Glutamatergic neuron (in vitro differentiated cells): ENCODE data around the gene STXBP4. TPM values are rescaled to one million over a fixed set of nuclear protein-coding genes. Genes with fewer than 3 reads are reported as not detected.

Experiments
- DNase-seq: peaks from one replicate; pipeline ENCODE4 v3.0.0; 2022
- H3K27ac Mint-ChIP-seq: one replicate; pipeline ENCODE4 v1.8.0; 2020; ENCODE audit warnings: mild to moderate bottlenecking, mixed read lengths, inconsistent platforms; ENCODE audit not compliant: unreplicated experiment
- H3K27me3 Mint-ChIP-seq: one replicate; pipeline ENCODE4 v1.8.0; 2020; ENCODE audit warnings: mild to moderate bottlenecking, moderate library complexity, mixed read lengths, inconsistent platforms; ENCODE audit not compliant: unreplicated experiment
- H3K36me3 Mint-ChIP-seq: one replicate; pipeline ENCODE4 v1.8.0; 2020; ENCODE audit warnings: mild to moderate bottlenecking, mixed read lengths, inconsistent platforms; ENCODE audit not compliant: unreplicated experiment
- H3K4me1 Mint-ChIP-seq: one replicate; pipeline ENCODE4 v1.8.0; 2020; ENCODE audit warnings: mild to moderate bottlenecking, low read depth, mixed read lengths, inconsistent platforms; ENCODE audit not compliant: unreplicated experiment
- H3K4me3 Mint-ChIP-seq: one replicate; pipeline ENCODE4 v1.8.0; 2020; ENCODE audit warnings: mild to moderate bottlenecking, mixed read lengths, inconsistent platforms; ENCODE audit not compliant: unreplicated experiment
- H3K9me3 Mint-ChIP-seq: one replicate; pipeline ENCODE4 v1.8.0; 2020; ENCODE audit warnings: mild to moderate bottlenecking, moderate library complexity, mixed read lengths, inconsistent platforms; ENCODE audit not compliant: unreplicated experiment
- CTCF ChIP-seq: fragments of 200-600 bp; sonication (generic); IDR thresholded peaks from one replicate; pipeline ENCODE4 v1.5.0; 2021; ENCODE audit not compliant: partially characterized antibody, unreplicated experiment
- total RNA-seq: library from RNA; stranded (reverse); fragmentation: NEBNext Ultra II Directional; extraction: Animal tissue kit (Norgen Biotek cat#: 25700); gene quantifications from one replicate; pipeline ENCODE4 v1.2.1, GENCODE V29; 2021; ENCODE audit not compliant: unreplicated experiment

STXBP4 gene
- total RNA-seq, 1 donor from 2014 or later: 17.7 TPM

GRCh38 chr17:55023626-55024025 is 55.1 kb downstream of the STXBP4 start:
- no peak overlapping the region for H3K4me3 Mint-ChIP-seq
- no peaks in the 10 kb centered on the region for H3K36me3 Mint-ChIP-seq
- no peak for TF ChIP-seq CTCF
- H3K4me1 Mint-ChIP-seq: no peaks in the 10 kb centered on the region
- H3K9me3 Mint-ChIP-seq: no peaks in the 10 kb centered on the region
- no peak overlapping the region for H3K27ac Mint-ChIP-seq
- DNase-seq: no peak
- no peaks in the 10 kb centered on the region for H3K27me3 Mint-ChIP-seq

GRCh38 chr17:55037828-55038227 is 69.3 kb downstream of the STXBP4 start:
- H3K4me1 Mint-ChIP-seq: no peaks in the 10 kb centered on the region
- H3K9me3 Mint-ChIP-seq: no peaks in the 10 kb centered on the region
- H3K4me3 Mint-ChIP-seq: no peak overlapping the region
- no peaks in the 10 kb centered on the region for H3K36me3 Mint-ChIP-seq
- no peaks in the 10 kb centered on the region for H3K27me3 Mint-ChIP-seq
- TF ChIP-seq CTCF: no peak
- no peak for DNase-seq
- H3K27ac Mint-ChIP-seq: no peak overlapping the region

- TF ChIP-seq CTCF: no peak
- Mint-ChIP-seq H3K27ac (no peak overlapping the region), H3K4me3 (no peak overlapping the region), H3K36me3 (no peaks in the 10 kb centered on the region), H3K27me3 (no peaks in the 10 kb centered on the region), H3K9me3 (no peaks in the 10 kb centered on the region), H3K4me1 (no peaks in the 10 kb centered on the region)
- no peak for DNase-seq
These were observed 69.7 kb downstream of the STXBP4 start for GRCh38 chr17:55038291-55038690.

- DNase-seq: no peak
- Mint-ChIP-seq H3K36me3 (no peaks in the 10 kb centered on the region), H3K27ac (no peak overlapping the region), H3K9me3 (no peaks in the 10 kb centered on the region), H3K27me3 (no peaks in the 10 kb centered on the region), H3K4me3 (no peak overlapping the region), H3K4me1 (no peaks in the 10 kb centered on the region)
- TF ChIP-seq CTCF: no peak
These were observed 72.0 kb downstream of the STXBP4 start for GRCh38 chr17:55040611-55041010.

- H3K27me3 Mint-ChIP-seq: no peaks in the 10 kb centered on the region
- H3K4me3 Mint-ChIP-seq: no peak overlapping the region
These were observed 85.3 kb downstream of the STXBP4 start for GRCh38 chr17:55053855-55054254.

More at GRCh38 chr17:55053855-55054254, 85.3 kb downstream of the STXBP4 start:
- Mint-ChIP-seq H3K36me3 (no peaks in the 10 kb centered on the region), H3K4me1 (no peaks in the 10 kb centered on the region), H3K27ac (no peak overlapping the region), H3K9me3 (peaks cover 1% of the 10 kb centered on the region)
- peak; percentile 49 for TF ChIP-seq CTCF
- DNase-seq: no peak
